Measurements from ENCODE around the gene EXOC3. TPM values are rescaled to one million over a fixed set of nuclear protein-coding genes. Genes with fewer than 3 reads are reported as not detected.
A peak's percentile ranks its signal among the peaks of the same experiment; 100 is the strongest.
"Not testable (repeated sequence)": the region's sequence is repeated elsewhere in the genome, so short reads cannot be mapped to it uniquely, and the experiment has no call there.

Gene EXOC3
- total and polyA plus RNA-seq, 3 experiments from 2014 or later: 42.9 to 52.4 (median 50.2) TPM

GRCh38 chr5:484556-484955, 41.6 kb downstream of the EXOC3 start:
- Histone ChIP-seq H3K27me3 (ENCODE audit: insufficient read depth, low read length, poor library complexity, severe bottlenecking) (no peaks in the 10 kb centered on the region), H3K9me3 (ENCODE audit: low read length) (no peaks in the 10 kb centered on the region), H3K27ac (ENCODE audit: low read depth, low read length) (no peak overlapping the region), H3K36me3 (ENCODE audit: insufficient read depth, low read length) (no peaks in the 10 kb centered on the region), H3K4me1 (ENCODE audit: insufficient read depth, low read length) (peaks cover 4% of the 10 kb centered on the region), H3K4me3 (ENCODE audit: low read length) (no peak overlapping the region)
- Mint-ChIP-seq H3K9me3 (no peaks in the 10 kb centered on the region), H3K4me3 (no peak overlapping the region), H3K27me3 (peaks cover 10 to 15% of the 10 kb centered on the region in 2 donors), H3K4me1 (peaks cover 0 to 14% (median 2%) of the 10 kb centered on the region in 3 donors), H3K27ac (no peak overlapping the region), H3K36me3 (no peaks in the 10 kb centered on the region)
- POLR2A ChIA-PET: no interaction called here
- DNase-seq: no peak
- CTCF ChIA-PET: no interaction called here

GRCh38 chr5:485113-485945, 42.4 kb downstream of the EXOC3 start:
- Histone ChIP-seq H3K4me1 (ENCODE audit: insufficient read depth, low read length) (peaks cover 4% of the 10 kb centered on the region), H3K27me3 (ENCODE audit: insufficient read depth, low read length, poor library complexity, severe bottlenecking) (no peaks in the 10 kb centered on the region), H3K4me3 (ENCODE audit: low read length) (no peak overlapping the region), H3K27ac (ENCODE audit: low read depth, low read length) (no peak overlapping the region), H3K36me3 (ENCODE audit: insufficient read depth, low read length) (no peaks in the 10 kb centered on the region), H3K9me3 (ENCODE audit: low read length) (no peaks in the 10 kb centered on the region)
- DNase-seq: no peak
- peak overlapping the region in 2 of 7 donors; percentile 34 to 66 for H3K4me3 Mint-ChIP-seq
- CTCF ChIA-PET: no interaction called here
- POLR2A ChIA-PET: no interaction called here
- no peaks in the 10 kb centered on the region for H3K36me3 Mint-ChIP-seq
- no peaks in the 10 kb centered on the region for H3K9me3 Mint-ChIP-seq
- peaks cover 10 to 15% of the 10 kb centered on the region in 2 donors for H3K27me3 Mint-ChIP-seq
- H3K27ac Mint-ChIP-seq: no peak overlapping the region
- peaks cover 0 to 14% (median 2%) of the 10 kb centered on the region in 3 donors for H3K4me1 Mint-ChIP-seq

DNA sequence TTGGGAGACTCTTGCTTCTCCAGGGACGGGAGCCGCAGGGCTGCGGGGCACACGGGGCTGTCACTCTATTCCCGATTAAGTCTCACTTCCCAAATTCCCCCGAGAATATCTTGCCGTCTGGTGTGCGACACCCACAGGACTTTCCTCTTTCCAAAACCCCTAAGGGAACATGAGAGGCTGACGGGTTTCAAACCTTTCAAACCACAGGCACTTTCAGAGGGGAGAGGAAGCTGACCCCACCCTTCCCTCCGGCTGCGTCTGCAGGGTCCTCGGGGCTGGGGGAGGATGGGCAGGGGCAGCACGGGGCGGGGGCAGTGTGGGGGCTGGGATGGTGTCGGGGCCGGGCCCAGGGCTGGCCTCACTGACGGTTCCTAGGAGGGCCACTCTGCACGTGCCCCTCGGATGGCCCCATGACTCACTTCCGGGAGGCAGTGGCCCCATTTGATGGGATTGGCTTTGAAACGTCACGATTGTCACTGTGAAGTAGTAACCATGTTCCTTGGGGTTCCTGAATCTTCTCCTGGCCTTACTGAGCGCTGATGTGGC, 43.0 kb downstream of the EXOC3 start:
- Histone ChIP-seq H3K27ac (ENCODE audit: low read depth, low read length) (no peak overlapping the region), H3K36me3 (ENCODE audit: insufficient read depth, low read length) (no peaks in the 10 kb centered on the region), H3K27me3 (ENCODE audit: insufficient read depth, low read length, poor library complexity, severe bottlenecking) (no peaks in the 10 kb centered on the region), H3K4me1 (ENCODE audit: insufficient read depth, low read length) (peaks cover 4% of the 10 kb centered on the region), H3K4me3 (ENCODE audit: low read length) (no peak overlapping the region), H3K9me3 (ENCODE audit: low read length) (no peaks in the 10 kb centered on the region)
- ChIA-PET POLR2A (no interaction called here), CTCF (no interaction called here)
- peaks cover 0 to 14% (median 2%) of the 10 kb centered on the region in 3 donors for H3K4me1 Mint-ChIP-seq
- peak overlapping the region in 3 of 7 donors; percentile 34 to 66 (median 36) for H3K4me3 Mint-ChIP-seq
- H3K36me3 Mint-ChIP-seq: no peaks in the 10 kb centered on the region
- H3K27ac Mint-ChIP-seq: peak overlapping the region in 2 of 8 donors; percentile 58 to 75
- no peak for DNase-seq
- H3K9me3 Mint-ChIP-seq: no peaks in the 10 kb centered on the region
- peaks cover 6 to 15% of the 10 kb centered on the region in 2 donors for H3K27me3 Mint-ChIP-seq

GRCh38 chr5:486597-486996, 43.6 kb downstream of the EXOC3 start:
- H3K9me3 Mint-ChIP-seq; H3K27ac ChIP-seq (ENCODE audit: low read depth, low read length): not testable (repeated sequence)
- peaks cover 6 to 11% of the 10 kb centered on the region in 2 donors for H3K27me3 Mint-ChIP-seq

DNA sequence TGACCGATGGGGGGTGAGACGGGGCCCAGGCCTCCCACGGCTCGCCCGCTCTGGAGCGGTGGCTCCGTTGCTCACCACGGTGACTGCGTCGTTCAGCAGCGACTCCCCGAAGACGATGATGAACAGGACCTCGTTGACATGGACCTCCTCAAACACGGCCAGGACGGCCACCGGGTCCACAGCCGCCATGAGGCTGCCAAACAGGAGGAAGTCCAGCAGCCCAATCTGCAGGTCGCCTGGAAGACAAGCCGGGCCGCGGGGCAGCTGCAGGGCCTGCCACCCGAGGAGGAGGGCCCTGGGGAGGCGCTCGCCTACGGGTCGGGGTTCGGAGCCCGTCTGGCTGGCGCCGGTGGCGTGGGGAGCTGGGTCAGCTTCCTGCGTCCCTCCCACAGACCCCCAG, 45.3 kb downstream of the EXOC3 start:
- Histone ChIP-seq H3K27me3 (ENCODE audit: insufficient read depth, low read length, poor library complexity, severe bottlenecking) (no peaks in the 10 kb centered on the region), H3K9me3 (ENCODE audit: low read length) (no peaks in the 10 kb centered on the region), H3K27ac (ENCODE audit: low read depth, low read length) (no peak overlapping the region), H3K4me1 (ENCODE audit: insufficient read depth, low read length) (peaks cover 4% of the 10 kb centered on the region), H3K36me3 (ENCODE audit: insufficient read depth, low read length) (no peaks in the 10 kb centered on the region), H3K4me3 (ENCODE audit: low read length) (no peak overlapping the region)
- CTCF ChIA-PET: no interaction called here
- H3K4me3 Mint-ChIP-seq: peak overlapping the region in 1 of 7 donors; percentile 56
- H3K27me3 Mint-ChIP-seq: peaks cover 6 to 11% of the 10 kb centered on the region in 2 donors
- H3K27ac Mint-ChIP-seq: no peak overlapping the region
- no peaks in the 10 kb centered on the region for H3K36me3 Mint-ChIP-seq
- H3K4me1 Mint-ChIP-seq: peaks cover 0 to 14% (median 2%) of the 10 kb centered on the region in 3 donors
- no peaks in the 10 kb centered on the region for H3K9me3 Mint-ChIP-seq
- POLR2A ChIA-PET: no interaction called here
- DNase-seq: no peak

More at GRCh38 chr5:486597-486996, 43.6 kb downstream of the EXOC3 start:
- H3K36me3 ChIP-seq (ENCODE audit: insufficient read depth, low read length); H3K27me3 ChIP-seq (ENCODE audit: insufficient read depth, low read length, poor library complexity, severe bottlenecking); H3K36me3 Mint-ChIP-seq; POLR2A ChIA-PET; H3K9me3 ChIP-seq (ENCODE audit: low read length); CTCF ChIA-PET; DNase-seq; H3K4me1 ChIP-seq (ENCODE audit: insufficient read depth, low read length); H3K4me3 ChIP-seq (ENCODE audit: low read length): not testable (repeated sequence)
- H3K27ac Mint-ChIP-seq: peak overlapping the region in 1 of 8 donors; percentile 58
- peaks cover 0 to 14% (median 2%) of the 10 kb centered on the region in 3 donors for H3K4me1 Mint-ChIP-seq
- peak overlapping the region in 2 of 7 donors; percentile 36 to 66 for H3K4me3 Mint-ChIP-seq

- Histone ChIP-seq H3K36me3 (ENCODE audit: insufficient read depth, low read length) (no peaks in the 10 kb centered on the region), H3K9me3 (ENCODE audit: low read length) (no peaks in the 10 kb centered on the region), H3K27me3 (ENCODE audit: insufficient read depth, low read length, poor library complexity, severe bottlenecking) (no peaks in the 10 kb centered on the region), H3K4me3 (ENCODE audit: low read length) (no peak overlapping the region), H3K27ac (ENCODE audit: low read depth, low read length) (no peak overlapping the region), H3K4me1 (ENCODE audit: insufficient read depth, low read length) (peaks cover 4% of the 10 kb centered on the region)
- Mint-ChIP-seq H3K36me3 (no peaks in the 10 kb centered on the region), H3K4me1 (peaks cover 0 to 14% (median 2%) of the 10 kb centered on the region in 3 donors), H3K27ac (peak overlapping the region in 1 of 8 donors; percentile 60), H3K4me3 (no peak overlapping the region), H3K9me3 (no peaks in the 10 kb centered on the region), H3K27me3 (peaks cover 6 to 11% of the 10 kb centered on the region in 2 donors)
- ChIA-PET CTCF (no interaction called here), POLR2A (no interaction called here)
- no peak for DNase-seq
Observed at GRCh38 chr5:488744-489688, 46.0 kb downstream of the EXOC3 start.

GRCh38 chr5:489689-490080, 46.7 kb downstream of the EXOC3 start:
- no peak overlapping the region for H3K27ac Mint-ChIP-seq
- CTCF ChIA-PET: no interaction called here
- POLR2A ChIA-PET: no interaction called here
- no peak overlapping the region for H3K4me3 Mint-ChIP-seq
- Histone ChIP-seq H3K4me3 (ENCODE audit: low read length) (no peak overlapping the region), H3K4me1 (ENCODE audit: insufficient read depth, low read length) (peaks cover 4% of the 10 kb centered on the region), H3K27ac (ENCODE audit: low read depth, low read length) (no peak overlapping the region), H3K27me3 (ENCODE audit: insufficient read depth, low read length, poor library complexity, severe bottlenecking) (no peaks in the 10 kb centered on the region), H3K36me3 (ENCODE audit: insufficient read depth, low read length) (no peaks in the 10 kb centered on the region), H3K9me3 (ENCODE audit: low read length) (no peaks in the 10 kb centered on the region)
- no peak for DNase-seq
- no peaks in the 10 kb centered on the region for H3K9me3 Mint-ChIP-seq
- peaks cover 0 to 14% (median 2%) of the 10 kb centered on the region in 3 donors for H3K4me1 Mint-ChIP-seq
- peaks cover 5 to 11% of the 10 kb centered on the region in 2 donors for H3K27me3 Mint-ChIP-seq
- H3K36me3 Mint-ChIP-seq: no peaks in the 10 kb centered on the region

All from CD8-positive, alpha-beta memory T cell (primary cell).